A673 (cell line): ENCODE data around the gene CBR3. TPM values are rescaled to one million over a fixed set of nuclear protein-coding genes. Genes with fewer than 3 reads are reported as not detected.

ENCODE experiments used
- BruUV-seq: library from RNA; stranded (reverse); fragments of 400-500 nt; replicated peaks from 2 replicates; lab custom pipeline; 2021; lab: Mats Ljungman, UMichigan
- CTCF ChIA-PET: fragments of 300-600 bp; sonication (Branson Sonifier 250); formaldehyde crosslinking; loops from one replicate; lab custom pipeline; 2022; ENCODE audit warnings: antibody characterized with exemption; lab: Charles Lee
- POLR2A ChIA-PET: fragments of 300-600 bp; sonication (Branson Sonifier 250); formaldehyde crosslinking; loops from one replicate; lab custom pipeline; 2022; ENCODE audit warnings: antibody characterized with exemption; ENCODE audit not compliant: low non-redundant PET; lab: Charles Lee
- DNase-seq: peaks from one replicate; pipeline ENCODE4 v3.0.0-alpha.2; 2015; ENCODE audit warnings: low spot score
- H3K27ac ChIP-seq: fragments of 200-600 bp; sonication (generic); 2 replicates; pipeline ENCODE4 v1.5.1; 2016; ENCODE audit warnings: mixed run types, low read depth, mild to moderate bottlenecking, mixed read lengths, antibody characterized with exemption, low read length; ENCODE audit not compliant: poor library complexity, severe bottlenecking
- H3K27me3 ChIP-seq: fragments of 200-600 bp; sonication (generic); replicated peaks from 2 replicates; pipeline ENCODE4 v1.6.1; 2017; ENCODE audit warnings: mixed run types, low read depth, mild to moderate bottlenecking, mixed read lengths, antibody characterized with exemption, low read length; ENCODE audit not compliant: insufficient read depth, poor library complexity
- H3K36me3 ChIP-seq: fragments of 200-600 bp; sonication (generic); 2 replicates; pipeline ENCODE4 v1.6.1; 2016; ENCODE audit warnings: mixed run types, mild to moderate bottlenecking, mixed read lengths, antibody characterized with exemption, low read length; ENCODE audit not compliant: insufficient read depth, poor library complexity, severe bottlenecking
- H3K4me1 ChIP-seq: fragments of 200-600 bp; sonication (generic); 2 replicates; pipeline ENCODE4 v1.6.1; 2017; ENCODE audit warnings: mixed run types, mild to moderate bottlenecking, mixed read lengths, antibody characterized with exemption, low read length; ENCODE audit not compliant: insufficient read depth, poor library complexity, severe bottlenecking
- H3K4me3 ChIP-seq: fragments of 200-600 bp; sonication (generic); 2 replicates; pipeline ENCODE4 v1.5.1; 2016; ENCODE audit warnings: low read depth, mixed run types, mild to moderate bottlenecking, mixed read lengths, low read length; ENCODE audit not compliant: poor library complexity, severe bottlenecking
- H3K9me3 ChIP-seq: fragments of 200-600 bp; sonication (generic); 2 replicates; pipeline ENCODE4 v1.6.1; 2016; ENCODE audit warnings: mixed run types, low read depth, mild to moderate bottlenecking, mixed read lengths, antibody characterized with exemption, low read length; ENCODE audit not compliant: poor library complexity, severe bottlenecking
- EZH2 ChIP-seq: fragments of 200-600 bp; sonication (generic); IDR thresholded peaks from 2 replicates; pipeline ENCODE4 v1.6.1; 2017; ENCODE audit warnings: borderline replicate concordance, low read depth, mild to moderate bottlenecking, mixed read lengths, antibody characterized with exemption, low read length; ENCODE audit not compliant: poor library complexity, severe bottlenecking
- intact Hi-C: fragments of 100-400 bp; cut with micrococcal nuclease; formaldehyde crosslinking; loops from one replicate; pipeline ENCODE4 v1.10.0; 2022; ENCODE audit not compliant: unreplicated experiment
- total RNA-seq: library from RNA; stranded (reverse); gene quantifications from 2 replicates; pipeline ENCODE4 v1.2.3, GENCODE V29; 2021
- TF ChIP-seq, protein P1 (sequence below): fragments of 300-800, 200-600 bp; sonication (generic); conservative IDR thresholded peaks from 2 replicates; pipeline ENCODE4 v1.5.1; 2017; ENCODE audit warnings: low read depth, mild to moderate bottlenecking, antibody characterized with exemption, low read length, moderate library complexity, mixed read lengths

CBR3 gene
- total RNA-seq, 1 experiment from 2014 or later: 12.3 TPM

DNA sequence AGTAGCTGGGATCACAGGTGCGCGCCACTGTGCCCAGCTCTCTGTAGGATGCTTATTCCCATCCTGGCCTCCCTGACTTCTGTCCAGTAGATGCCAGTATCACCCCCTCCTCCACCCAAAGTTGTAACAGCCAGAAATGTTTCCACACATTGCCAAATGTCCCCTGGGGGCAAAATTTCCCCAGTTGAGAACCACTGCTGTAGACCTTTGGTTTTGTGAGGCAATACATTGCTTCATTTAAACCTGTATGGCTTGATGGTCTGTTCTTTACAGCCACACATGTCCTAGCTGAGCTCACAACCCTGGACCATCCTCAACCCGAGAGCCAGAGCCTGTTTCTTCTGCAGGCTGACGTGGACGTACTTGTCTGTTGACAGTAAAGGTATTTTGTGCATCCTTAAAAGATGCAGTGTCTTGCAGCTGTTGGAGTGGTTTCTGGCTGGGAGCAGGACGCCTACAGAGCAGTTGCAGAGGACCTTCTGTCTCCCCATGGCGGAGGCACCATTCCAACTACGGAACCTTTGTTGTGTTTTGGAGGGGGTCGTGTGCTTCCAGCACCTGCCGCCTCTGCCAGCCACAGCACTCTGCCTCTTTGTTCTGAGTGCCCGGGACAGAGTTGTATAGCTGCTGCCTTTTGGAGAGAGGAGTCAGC is 48.4 kb downstream of the CBR3 start:
- Histone ChIP-seq H3K4me3 (no peak overlapping the region), H3K27ac (no peak overlapping the region), H3K4me1 (no peaks in the 10 kb centered on the region), H3K27me3 (no peaks in the 10 kb centered on the region), H3K9me3 (no peaks in the 10 kb centered on the region), H3K36me3 (no peaks in the 10 kb centered on the region)
- no peak for DNase-seq
- BruUV-seq: no TSS peak
- ChIA-PET CTCF (no interaction called here), POLR2A (no interaction called here)
- intact Hi-C loops: no loop called here
- TF ChIP-seq, protein P1, sequence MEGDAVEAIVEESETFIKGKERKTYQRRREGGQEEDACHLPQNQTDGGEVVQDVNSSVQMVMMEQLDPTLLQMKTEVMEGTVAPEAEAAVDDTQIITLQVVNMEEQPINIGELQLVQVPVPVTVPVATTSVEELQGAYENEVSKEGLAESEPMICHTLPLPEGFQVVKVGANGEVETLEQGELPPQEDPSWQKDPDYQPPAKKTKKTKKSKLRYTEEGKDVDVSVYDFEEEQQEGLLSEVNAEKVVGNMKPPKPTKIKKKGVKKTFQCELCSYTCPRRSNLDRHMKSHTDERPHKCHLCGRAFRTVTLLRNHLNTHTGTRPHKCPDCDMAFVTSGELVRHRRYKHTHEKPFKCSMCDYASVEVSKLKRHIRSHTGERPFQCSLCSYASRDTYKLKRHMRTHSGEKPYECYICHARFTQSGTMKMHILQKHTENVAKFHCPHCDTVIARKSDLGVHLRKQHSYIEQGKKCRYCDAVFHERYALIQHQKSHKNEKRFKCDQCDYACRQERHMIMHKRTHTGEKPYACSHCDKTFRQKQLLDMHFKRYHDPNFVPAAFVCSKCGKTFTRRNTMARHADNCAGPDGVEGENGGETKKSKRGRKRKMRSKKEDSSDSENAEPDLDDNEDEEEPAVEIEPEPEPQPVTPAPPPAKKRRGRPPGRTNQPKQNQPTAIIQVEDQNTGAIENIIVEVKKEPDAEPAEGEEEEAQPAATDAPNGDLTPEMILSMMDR: no peak
- TF ChIP-seq EZH2: no peak

DNA sequence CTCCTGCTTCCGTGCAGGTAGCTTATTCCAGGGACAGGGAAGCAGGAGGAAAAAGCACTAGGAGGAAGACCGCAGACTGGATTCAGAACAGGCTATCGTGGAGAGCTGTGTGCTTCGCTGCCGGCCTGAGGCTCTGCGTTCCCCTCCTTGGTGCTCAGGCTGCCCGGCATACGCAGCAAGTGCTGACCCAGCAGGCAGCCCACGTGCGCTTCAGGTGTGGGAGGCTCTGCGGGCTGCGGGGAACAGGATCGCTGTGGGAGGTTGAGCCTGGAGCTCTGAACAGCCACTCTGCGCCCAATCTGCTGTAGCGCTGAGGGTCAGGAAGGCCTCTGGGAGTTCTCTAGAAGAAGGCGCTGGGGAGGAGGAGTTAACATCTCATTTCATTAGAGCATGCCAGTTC is 49.7 kb downstream of the CBR3 start:
- Histone ChIP-seq H3K27ac (no peak overlapping the region), H3K36me3 (no peaks in the 10 kb centered on the region), H3K4me1 (no peaks in the 10 kb centered on the region), H3K4me3 (no peak overlapping the region), H3K9me3 (no peaks in the 10 kb centered on the region), H3K27me3 (no peaks in the 10 kb centered on the region)
- TF ChIP-seq EZH2: no peak
- TF ChIP-seq, protein P1: no peak
- POLR2A ChIA-PET: interaction anchor here (0.6 kb wide), 1 partner anchor 46 kb away, joined by 5 read pairs; no protein-coding TSS in a partner anchor
- CTCF ChIA-PET: no interaction called here
- BruUV-seq: no TSS peak
- DNase-seq: no peak
- intact Hi-C loops: no loop called here

DNA sequence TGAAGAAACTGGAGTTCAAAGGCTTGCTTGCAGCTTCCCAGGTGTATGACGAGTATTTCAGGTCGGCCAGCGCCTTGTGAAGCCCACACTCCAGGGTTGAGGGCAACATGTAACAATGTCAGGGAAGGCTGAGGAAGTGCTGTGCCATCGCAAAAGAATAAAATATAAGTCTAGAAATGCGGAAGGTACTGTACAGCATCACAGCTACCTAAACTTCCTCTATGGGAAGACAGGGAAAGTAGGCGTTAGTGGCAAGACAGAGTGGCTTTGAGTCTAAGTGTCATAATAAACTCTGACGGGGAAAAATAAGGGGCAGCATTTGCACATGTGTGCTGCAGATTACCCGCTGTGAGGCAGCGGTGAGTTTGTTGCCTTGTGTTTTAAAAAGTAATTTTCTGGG is 50.6 kb downstream of the CBR3 start:
- no peaks in the 10 kb centered on the region for H3K27me3 ChIP-seq
- H3K4me1 ChIP-seq: no peaks in the 10 kb centered on the region
- no peak overlapping the region for H3K27ac ChIP-seq
- ChIA-PET POLR2A (no interaction called here), CTCF (no interaction called here)
- DNase-seq: no peak
- no peak overlapping the region for H3K4me3 ChIP-seq
- no peak for TF ChIP-seq EZH2
- TF ChIP-seq, protein P1: no peak
- H3K9me3 ChIP-seq: no peaks in the 10 kb centered on the region
- intact Hi-C loops: no loop called here
- BruUV-seq: no TSS peak
- H3K36me3 ChIP-seq: no peaks in the 10 kb centered on the region
